HG03159 (cell line): ENCODE data around the gene ITGA5.

Source experiments
- ATAC-seq: cut with Tn5 transposase; IDR thresholded peaks from one replicate; pipeline ENCODE4 v1.9.1; 2021; ENCODE audit warnings: mild to moderate bottlenecking, moderate library complexity; ENCODE audit not compliant: unreplicated experiment

The ITGA5 gene

DNA sequence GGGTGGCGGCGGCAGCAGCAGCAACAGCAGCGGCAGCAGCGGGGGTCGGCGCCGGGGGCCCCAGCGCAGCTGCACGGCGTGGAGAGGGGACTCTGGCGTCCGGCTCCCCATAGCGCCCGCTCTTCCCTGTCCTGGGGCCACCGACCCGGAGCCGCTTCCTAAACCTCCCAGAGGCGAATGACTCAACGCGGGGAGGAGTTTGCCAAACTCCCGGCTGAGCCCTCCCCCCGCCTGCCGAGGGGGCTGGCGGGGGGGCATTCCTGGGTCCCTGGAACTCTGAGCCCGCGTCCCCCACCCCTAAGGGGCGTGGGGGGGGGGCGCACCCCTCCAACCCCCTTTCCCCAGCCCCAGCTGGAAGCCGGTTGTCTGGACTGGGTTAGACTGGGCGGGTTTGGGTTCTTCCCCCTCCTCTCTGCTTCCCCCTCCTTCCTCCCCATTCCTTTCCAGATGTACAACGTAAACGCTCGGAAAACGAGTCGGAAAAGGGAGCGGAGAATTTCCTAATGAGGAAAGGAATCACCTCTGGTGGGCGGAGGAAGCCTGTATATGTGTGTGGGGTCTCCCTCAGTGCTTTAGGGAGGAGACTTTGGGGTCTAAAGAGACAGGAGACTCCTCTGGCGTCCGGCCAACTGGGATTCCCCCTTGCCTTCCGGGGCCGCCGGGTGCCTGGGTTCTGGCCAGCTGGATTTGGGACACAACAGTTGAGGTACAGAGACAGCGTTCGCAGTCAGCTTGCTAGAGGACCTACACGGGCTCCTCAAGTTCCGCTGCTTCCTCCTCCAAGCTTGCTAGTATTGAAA, at the start of gene ITGA5:
ITGA5 (minus strand) TSS at position 179 of the 800 bp plus-strand sequence; CDS start at position 111, 68 bp downstream.
- ATAC-seq = no peak

DNA sequence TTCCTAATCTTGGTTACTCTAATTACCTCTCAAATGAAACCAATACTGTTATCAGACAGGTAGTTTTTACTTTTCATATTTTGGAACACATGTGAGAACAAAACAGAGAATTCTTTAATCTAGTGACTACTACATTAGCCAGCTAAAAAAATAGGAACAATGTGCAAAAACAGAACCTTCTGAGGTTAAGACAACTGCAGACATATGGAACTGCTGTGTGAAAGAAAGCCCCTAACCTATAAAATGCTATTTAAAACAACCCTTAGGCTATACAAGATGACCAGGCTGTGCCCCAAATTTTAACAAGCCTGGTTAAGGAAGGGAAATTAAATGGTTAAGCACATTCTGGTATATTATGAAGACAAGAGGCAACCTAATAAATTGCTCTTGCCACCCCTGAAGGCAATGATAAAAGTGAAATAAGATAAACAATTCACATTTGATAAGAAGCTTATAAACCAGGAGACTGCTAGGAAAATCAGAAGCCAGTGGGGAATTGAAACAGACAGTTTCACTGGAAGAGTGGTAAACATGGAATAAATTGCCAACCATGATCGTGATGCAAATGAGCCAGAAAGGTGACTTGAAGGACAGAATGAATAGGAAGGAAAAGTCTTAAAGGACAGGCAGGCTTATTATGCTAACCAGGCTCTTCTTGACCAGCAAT, 46.9 kb upstream of the ITGA5 start:
- no peak for ATAC-seq

DNA sequence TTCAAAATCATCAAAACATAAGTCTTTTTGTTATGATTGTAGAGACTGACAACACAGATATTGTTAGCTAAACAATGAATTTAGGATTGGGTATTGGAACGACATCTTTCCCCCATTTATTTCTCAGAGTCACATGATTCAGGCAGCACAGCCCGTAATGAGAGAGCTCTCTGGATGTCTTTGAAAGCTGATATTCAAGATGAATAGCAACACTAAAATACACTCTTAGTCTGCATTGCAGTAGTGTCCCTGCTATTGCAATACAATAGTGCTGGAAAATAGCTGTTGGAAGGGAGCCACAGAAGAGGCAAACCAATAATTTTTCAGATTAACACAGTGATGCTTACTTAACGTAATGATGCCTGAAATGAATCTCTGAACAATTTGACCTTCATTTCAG, 44.4 kb upstream of the ITGA5 start:
- ATAC-seq = no peak

DNA sequence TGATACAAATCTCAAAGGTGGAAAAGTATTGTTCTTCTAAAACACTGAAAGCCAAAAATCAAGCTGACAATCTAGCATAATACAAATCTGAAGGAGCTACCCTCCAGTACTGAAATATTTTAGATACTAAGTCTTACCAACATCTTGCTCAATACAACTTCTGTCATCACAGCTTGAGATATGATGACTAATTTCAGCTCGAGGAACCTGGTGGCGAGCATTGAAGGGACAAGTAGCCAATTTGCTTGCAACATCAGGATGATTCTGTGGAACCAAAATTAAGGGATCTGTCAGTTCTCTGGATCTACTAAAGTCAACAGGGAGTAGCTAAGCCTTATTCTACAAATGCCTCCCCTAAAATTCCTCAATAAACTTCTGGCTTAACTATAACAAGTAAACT, 44.0 kb upstream of the ITGA5 start:
- ATAC-seq = no peak

DNA sequence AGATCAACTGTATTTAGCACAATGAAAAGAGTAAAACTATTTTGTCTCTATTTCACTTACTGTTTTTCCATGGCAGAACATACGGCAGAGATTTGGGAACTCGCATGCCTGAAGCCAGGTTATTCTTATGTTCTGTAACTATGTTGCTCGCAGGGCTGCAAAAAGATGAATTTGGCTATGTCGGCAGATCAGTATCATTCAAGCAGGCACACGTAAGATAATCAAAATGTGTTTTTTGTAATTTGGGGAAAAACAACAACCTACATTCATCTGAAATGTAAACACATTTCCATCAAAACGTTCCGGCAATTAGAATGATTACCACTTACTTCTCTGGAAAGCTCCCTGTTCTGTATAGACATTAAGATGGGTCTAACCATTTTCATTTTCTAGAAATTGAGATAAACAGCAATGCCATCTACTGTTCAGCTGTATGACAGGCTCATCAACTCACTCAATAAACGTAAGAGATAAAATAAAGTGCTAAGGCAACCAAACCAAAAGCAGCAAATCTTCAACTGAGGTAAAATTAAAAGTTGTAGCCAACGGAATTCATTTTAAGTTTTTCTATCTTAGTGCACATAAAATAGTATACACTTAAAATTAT, 41.4 kb upstream of the ITGA5 start:
- ATAC-seq = no peak

DNA sequence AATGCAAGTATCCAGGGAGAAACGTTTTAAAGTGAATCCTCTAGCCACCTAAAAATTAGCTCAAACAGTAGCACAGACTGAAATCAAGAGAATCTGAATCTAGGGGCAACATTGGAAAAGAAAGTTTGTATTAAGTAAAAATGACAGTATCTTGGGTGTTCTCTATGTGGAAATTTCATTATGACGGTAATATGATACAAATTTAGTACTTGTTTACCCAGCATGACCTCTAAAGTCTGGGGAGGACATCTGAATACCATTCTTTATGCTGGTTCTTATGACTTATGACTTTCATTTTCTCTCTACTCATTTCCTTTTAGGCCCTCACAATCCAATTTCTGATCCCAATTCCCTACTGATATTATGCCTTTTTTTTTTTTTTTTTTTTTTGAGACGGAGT, 40.3 kb upstream of the ITGA5 start:
- ATAC-seq = no peak

DNA sequence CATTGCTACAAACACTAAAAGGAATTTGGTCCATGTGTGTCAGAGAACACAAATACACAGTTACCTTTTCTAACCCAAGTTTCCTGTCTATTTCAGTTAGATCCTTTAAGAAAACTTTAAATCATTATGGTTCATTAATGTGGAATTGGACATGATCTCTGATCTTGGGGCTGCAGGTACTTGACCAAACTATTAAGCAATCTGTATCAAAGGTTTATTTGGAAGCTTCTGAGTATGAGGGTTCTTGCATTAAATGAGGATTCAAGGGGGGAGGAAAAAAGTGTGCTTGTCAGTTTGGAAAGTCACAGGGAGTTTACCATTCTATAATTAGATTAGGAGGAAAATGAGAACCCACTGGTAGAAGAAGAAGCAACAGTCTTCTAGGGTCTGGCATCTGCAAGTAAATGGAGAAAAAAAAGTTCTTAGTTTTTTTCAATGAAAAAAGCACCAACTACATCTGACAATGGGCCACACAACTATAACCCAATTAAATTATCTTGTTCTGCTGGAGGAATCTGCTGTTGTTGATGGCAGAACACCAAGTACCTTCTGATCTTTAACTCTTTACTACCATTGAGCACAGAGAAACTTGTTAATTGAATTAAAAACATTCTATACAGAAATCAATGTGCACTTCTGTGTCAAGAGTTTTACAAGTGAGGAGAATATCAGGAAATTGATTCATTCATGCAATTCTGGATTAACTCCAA, 36.8 kb upstream of the ITGA5 start:
- no peak for ATAC-seq

DNA sequence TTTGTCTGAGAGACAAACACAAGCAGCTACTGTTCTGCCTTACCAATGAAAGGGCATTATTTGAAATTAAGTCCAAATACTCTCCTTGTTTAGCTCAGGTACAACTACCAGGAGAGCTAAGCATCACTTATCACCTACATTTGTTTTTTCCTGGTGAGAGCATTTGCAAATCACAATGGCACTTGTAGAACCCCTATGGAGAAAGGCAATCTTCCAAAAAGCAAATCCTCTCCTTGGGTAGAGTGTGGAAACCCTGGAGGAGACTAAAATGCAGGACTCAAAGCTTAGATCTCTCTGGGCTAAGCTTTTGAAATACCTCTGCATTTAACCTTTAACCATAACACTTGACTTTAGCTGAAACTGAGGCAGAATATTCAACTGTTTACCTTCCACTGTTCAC, 33.6 kb upstream of the ITGA5 start:
- ATAC-seq = no peak

DNA sequence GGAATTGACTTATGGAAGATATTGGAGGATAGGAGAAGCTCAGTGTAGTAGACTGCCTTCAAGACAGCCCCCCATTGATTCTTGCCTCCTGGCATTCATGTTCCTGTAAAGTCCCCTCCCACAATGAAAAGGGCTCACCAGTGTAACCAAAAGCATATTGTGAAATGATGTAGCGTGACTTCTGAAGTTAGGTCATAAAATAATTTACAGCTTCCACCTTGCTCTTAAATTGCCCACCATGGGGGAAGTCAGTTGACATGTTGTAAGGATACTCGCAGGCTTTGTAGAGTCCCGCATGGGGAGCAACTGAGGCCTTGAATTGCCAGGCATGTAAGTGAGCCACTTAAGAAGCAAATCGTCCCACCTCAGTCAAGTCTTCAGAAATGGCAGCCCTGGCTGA, 29.3 kb upstream of the ITGA5 start:
- no peak for ATAC-seq

DNA sequence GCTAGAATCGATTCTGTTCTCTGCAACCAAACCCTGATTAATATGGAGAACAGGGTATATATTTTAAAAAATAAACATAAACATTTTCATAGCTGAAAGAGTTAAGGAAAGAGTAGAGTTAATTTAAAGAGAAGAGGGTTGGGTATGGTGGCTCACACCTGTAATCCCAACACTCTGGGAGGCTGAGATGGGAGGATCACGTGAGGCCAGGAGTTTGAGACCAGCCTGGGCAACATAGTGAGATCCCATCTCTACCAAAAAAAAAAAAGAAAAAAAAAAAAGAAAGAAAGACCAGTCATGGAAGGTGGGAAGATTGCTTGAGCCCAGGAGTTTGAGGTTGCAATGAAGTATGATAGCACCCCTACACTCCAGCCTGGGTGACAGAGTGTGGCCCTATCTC, 28.9 kb upstream of the ITGA5 start:
- ATAC-seq = no peak

DNA sequence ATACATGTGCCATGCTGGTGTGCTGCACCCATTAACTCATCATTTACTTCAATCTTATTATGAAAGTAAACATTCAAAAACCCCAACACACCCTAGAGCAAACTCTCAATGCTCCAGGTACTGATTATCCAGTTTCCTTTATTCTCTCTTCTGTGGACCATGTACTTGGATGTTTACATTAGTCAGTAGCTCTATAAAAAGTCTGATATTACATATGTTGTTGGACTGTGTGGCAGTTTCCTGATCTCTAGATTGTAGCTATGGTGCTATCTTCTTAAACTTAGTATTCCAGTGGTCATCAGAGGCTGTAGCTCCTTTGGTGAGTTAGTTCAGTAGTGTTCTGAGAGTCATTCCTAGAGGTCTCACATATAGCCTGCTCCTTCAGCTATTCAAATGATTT, 25.1 kb upstream of the ITGA5 start:
- ATAC-seq = no peak

DNA sequence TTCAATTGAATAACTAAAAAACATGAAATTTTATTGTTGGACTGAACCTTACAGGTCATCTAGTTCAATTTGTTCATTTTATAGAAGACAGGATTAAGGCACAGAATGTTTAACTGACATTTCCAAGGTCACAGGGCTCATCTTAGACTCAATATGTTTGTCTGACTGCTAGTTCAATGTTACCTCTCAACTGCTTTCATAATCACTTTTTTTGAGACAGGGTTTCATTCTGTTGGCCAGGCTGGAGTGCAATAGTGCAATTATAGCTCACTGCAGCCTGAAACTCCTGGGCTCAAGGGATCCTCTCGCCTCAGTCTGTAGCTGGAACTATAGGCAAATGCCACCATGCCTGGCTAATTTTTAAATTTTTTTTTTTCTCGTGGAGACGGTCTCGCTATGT, 24.4 kb upstream of the ITGA5 start:
- no peak for ATAC-seq

DNA sequence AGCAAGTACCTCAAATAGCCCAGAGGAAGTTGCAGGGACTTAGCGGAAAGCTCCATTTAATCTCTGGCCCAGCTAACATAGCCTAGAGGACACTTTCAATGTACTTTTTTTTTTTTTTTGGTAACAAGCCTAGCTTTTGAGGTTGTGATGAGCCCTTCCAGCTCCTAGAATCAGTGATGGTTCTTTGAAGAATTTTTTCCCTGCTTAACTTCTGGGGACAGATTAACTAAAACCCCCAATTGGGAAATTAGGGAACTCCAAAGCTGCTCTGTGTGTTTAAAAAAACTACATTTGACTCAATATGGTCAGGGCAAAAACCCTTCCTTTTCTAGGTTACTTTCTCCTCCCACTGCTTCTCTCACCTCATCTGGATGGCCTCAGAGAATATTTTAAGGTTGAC, 23.9 kb upstream of the ITGA5 start:
- no peak for ATAC-seq

DNA sequence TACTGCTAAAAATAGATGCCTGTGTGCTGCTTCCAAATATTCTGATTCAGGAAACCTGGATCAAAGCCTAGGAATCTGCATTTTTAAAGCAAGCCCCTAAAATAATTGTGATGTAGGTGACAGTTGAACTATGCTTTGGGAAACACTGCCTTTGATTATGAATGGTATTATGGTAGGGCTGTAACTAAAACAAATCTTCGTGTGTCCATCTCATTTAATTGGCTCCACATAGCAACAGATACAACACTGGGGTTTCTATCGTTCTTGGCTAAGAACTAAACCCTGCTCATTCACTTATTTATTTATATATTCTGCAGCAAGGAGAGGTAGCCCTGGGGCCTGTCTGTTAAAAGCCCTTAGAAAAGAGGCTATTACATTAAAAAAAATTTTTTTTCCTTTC, 23.0 kb upstream of the ITGA5 start:
- no peak for ATAC-seq

DNA sequence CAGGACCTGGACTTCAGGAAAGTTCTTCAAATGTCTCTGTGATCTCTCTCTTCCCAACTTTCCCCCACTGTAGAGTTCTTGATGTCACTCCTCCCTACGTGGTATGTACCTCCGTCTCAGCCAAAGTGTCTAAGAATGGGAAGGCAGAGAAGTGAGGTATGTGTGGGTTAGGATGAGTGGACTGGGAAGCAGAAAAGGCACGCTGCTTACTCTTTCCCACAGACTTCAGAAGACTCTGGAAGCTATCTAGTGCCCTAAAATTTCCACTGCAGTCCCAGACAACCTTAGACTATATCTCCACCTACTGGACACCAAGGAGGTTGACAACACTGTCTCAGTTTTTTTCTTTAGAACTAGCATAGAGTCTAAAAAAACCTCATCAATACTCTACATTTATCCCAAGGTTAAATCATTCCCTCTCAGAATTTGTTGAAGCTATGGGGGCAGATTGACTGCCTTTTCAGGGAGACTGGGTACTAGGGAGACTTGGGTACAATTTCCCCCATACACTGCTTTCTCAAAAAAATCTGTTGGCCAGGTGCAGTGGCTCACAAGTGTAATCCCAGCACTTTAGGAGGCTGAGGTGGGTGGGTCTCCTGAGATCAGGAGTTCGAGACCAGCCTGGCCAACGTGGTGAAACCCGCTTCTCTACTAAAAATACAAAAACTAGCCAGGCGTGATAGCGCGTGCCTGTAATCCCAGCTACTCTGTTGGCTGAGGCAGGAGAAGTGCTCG, 20.6 kb upstream of the ITGA5 start:
- no peak for ATAC-seq

DNA sequence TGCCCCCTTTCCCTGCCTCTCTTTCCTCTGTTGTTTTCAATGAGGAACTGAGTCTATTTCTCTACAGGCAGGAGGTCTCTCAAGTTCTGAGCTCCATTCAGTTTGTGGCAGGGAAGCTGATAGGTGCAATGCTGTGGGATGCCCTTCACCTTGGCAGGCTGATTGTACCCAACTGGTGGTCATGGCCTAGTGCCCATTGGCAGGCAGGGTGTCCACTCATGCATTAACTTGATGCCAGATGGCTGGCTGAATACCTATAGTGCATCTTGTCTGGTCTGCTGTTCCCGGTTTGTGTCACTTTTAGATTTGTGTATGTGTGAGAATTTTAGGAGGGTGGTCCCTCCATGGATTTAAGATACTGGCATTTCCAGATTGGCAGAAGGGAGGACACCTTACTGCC, 20.0 kb upstream of the ITGA5 start:
- no peak for ATAC-seq

DNA sequence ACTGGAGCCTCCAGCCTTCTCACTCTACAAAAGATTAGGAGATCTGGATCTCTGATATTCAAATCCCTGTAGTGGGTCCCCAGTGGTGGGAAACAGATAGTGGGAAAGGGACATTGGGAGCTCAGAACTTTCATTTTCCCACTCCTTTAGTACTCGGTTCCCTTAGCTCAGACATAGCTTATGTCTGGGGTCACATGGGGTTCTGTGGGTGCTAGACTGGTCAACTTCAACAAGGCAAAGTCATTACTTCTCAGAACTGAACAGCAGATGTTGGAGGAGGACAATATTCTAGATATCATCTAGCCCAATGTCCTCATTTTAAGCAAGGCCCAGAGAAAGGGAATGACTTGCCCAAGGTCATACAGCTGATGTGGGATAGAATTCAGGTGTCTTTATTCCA, 19.5 kb upstream of the ITGA5 start:
- ATAC-seq = no peak

DNA sequence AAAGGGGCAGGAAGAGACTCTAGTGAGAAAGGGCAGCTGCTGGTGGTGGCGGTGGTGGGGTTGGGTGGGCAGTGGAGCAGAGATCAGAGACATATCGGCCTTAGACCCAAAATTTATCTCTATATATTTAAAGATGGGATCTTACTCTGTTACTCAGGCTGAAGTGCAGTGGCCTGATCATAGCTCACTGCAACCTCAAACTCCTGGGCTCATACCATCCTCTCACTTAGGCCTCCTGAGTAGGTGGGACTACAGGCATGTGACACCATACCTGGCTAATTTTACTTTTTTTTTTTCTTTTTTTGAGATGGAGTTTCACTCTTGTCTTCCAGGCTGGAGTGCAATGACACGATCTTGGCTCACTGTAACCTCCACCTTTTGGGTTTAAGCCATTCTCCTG, 18.6 kb upstream of the ITGA5 start:
- no peak for ATAC-seq

DNA sequence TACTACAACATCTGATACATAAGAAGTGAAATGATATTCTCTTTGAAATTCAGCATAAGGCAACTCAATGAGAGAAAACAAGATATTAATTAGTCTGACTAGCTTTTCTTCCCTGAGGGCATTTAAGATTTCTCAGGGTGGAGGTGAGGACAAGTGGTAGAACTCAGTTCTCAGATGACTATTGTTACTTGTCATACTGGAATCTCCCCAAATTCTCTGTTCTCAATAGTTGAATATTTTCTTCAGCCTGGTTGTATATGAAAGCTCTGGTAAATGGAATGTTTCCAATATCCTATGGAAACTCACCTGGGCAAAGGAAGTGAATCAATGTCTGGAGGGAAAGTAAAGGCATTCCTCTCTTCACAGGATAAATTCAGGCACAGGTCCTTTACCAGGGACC, 18.2 kb upstream of the ITGA5 start:
- ATAC-seq = no peak

DNA sequence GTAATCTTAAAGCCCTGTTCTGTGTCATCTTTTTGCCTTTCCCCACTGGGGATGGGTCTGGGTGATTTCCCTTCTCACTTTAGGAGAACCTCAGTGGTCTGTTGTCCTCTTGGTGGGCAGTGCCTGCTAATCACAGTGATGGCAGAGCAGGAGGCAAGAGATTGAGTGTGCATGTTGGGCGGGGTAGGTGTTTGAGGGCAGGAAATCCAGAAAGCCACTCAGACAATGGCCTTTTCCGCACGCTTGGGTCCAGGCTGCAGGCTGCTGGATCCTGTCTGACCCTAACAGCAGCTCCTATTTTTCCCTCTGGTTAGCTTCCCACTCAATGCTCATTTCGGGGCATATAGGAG, 13.7 kb upstream of the ITGA5 start:
- ATAC-seq = no peak
